WTC11 (cell line): ENCODE results near the gene ZMYND15. TPM values are rescaled to one million over a fixed set of nuclear protein-coding genes. Genes with fewer than 3 reads are reported as not detected.

Source experiments
- ATAC-seq: fragments of 200-7000 bp; cut with Tn5 transposase; 2 replicates; pipeline ENCODE4 v1.10.0; 2021; ENCODE audit warnings: mild to moderate bottlenecking, moderate library complexity
- CTCF ChIA-PET: fragments of 300-600 bp; sonication (Branson Sonifier 250); formaldehyde crosslinking; loops from one replicate; lab custom pipeline; 2021; ENCODE audit warnings: antibody characterized with exemption; lab: Charles Lee
- POLR2A ChIA-PET: fragments of 350-600 bp; sonication (Branson Sonifier 250); formaldehyde crosslinking; loops from one replicate; lab custom pipeline; 2021; ENCODE audit warnings: antibody characterized with exemption; lab: Charles Lee
- DNase-seq: peaks from one replicate; pipeline ENCODE4 v3.0.0; 2021; ENCODE audit warnings: low spot score
- H3K27ac Mint-ChIP-seq: 2 replicates; pipeline ENCODE4 v1.8.0; 2021; ENCODE audit warnings: mixed read lengths
- H3K27me3 Mint-ChIP-seq: 2 replicates; pipeline ENCODE4 v1.8.0; 2021; ENCODE audit warnings: low read depth, mild to moderate bottlenecking, moderate library complexity, mixed read lengths
- H3K36me3 Mint-ChIP-seq: 2 replicates; pipeline ENCODE4 v1.8.0; 2021; ENCODE audit warnings: mixed read lengths
- H3K4me1 Mint-ChIP-seq: 2 replicates; pipeline ENCODE4 v1.8.0; 2022; ENCODE audit warnings: mixed read lengths
- H3K4me3 Mint-ChIP-seq: 2 replicates; pipeline ENCODE4 v1.8.0; 2021; ENCODE audit warnings: mild to moderate bottlenecking, moderate library complexity, mixed read lengths
- H3K9me3 Mint-ChIP-seq: 2 replicates; pipeline ENCODE4 v1.8.0; 2021; ENCODE audit warnings: mixed read lengths
- ATF1 ChIP-seq: sonication (generic); formaldehyde crosslinking; IDR thresholded peaks from 2 replicates; pipeline ENCODE4 v1.8.1; 2023; ENCODE audit warnings: mild to moderate bottlenecking, moderate library complexity, missing genetic modification reagents
- CREM ChIP-seq: sonication (generic); formaldehyde crosslinking; IDR thresholded peaks from 2 replicates; pipeline ENCODE4 v1.8.1; 2022; ENCODE audit warnings: mild to moderate bottlenecking, missing genetic modification reagents, moderate library complexity
- ELF4 ChIP-seq: sonication (generic); formaldehyde crosslinking; IDR thresholded peaks from 2 replicates; pipeline ENCODE4 v1.8.1; 2022; ENCODE audit warnings: low read depth, mild to moderate bottlenecking, moderate library complexity, missing genetic modification reagents
- GTF2I ChIP-seq: fragments of 250-450 bp; sonication (Bioruptor Pico); conservative IDR thresholded peaks from 2 replicates; pipeline ENCODE4 v1.4.0; 2021; ENCODE audit warnings: mild to moderate bottlenecking
- MYBL2 ChIP-seq: sonication (generic); formaldehyde crosslinking; IDR thresholded peaks from 2 replicates; pipeline ENCODE4 v1.8.1; 2023; ENCODE audit warnings: mild to moderate bottlenecking, moderate library complexity, missing genetic modification reagents
- NFATC4 ChIP-seq: fragments of 250-450 bp; sonication (Bioruptor Pico); IDR thresholded peaks from 2 replicates; pipeline ENCODE4 v1.9.0; 2021; ENCODE audit warnings: mild to moderate bottlenecking
- NFE2L1 ChIP-seq: sonication (generic); formaldehyde crosslinking; IDR thresholded peaks from 2 replicates; pipeline ENCODE4 v1.8.1; 2023; ENCODE audit warnings: missing genetic modification reagents
- NFYB ChIP-seq: sonication (generic); formaldehyde crosslinking; conservative IDR thresholded peaks from 2 replicates; pipeline ENCODE4 v1.8.0; 2022; ENCODE audit warnings: low read depth, missing genetic modification reagents
- OVOL2 ChIP-seq: fragments of 250-450 bp; sonication (Bioruptor Pico); IDR thresholded peaks from 2 replicates; pipeline ENCODE4 v1.9.0; 2021; ENCODE audit warnings: mild to moderate bottlenecking, borderline replicate concordance
- SOX15 ChIP-seq: fragments of 250-450 bp; sonication (Bioruptor Pico); IDR thresholded peaks from 2 replicates; pipeline ENCODE4 v1.9.0; 2021; ENCODE audit warnings: mild to moderate bottlenecking
- TEAD1 ChIP-seq: sonication (generic); formaldehyde crosslinking; IDR thresholded peaks from 2 replicates; pipeline ENCODE4 v1.8.0; 2022; ENCODE audit warnings: mild to moderate bottlenecking, missing genetic modification reagents
- TP53 ChIP-seq: sonication (generic); formaldehyde crosslinking; IDR thresholded peaks from 2 replicates; pipeline ENCODE4 v1.8.1; 2023; ENCODE audit warnings: mild to moderate bottlenecking, missing genetic modification reagents
- ZNF121 ChIP-seq: sonication (generic); formaldehyde crosslinking; IDR thresholded peaks from 2 replicates; pipeline ENCODE4 v1.8.0; 2023; ENCODE audit warnings: missing genetic modification reagents
- ZNF317 ChIP-seq: sonication (generic); formaldehyde crosslinking; IDR thresholded peaks from 2 replicates; pipeline ENCODE4 v1.8.1; 2023; ENCODE audit warnings: low read depth, mild to moderate bottlenecking, moderate library complexity, missing genetic modification reagents, borderline replicate concordance
- ZNF416 ChIP-seq: fragments of 250-450 bp; sonication (Bioruptor Pico); IDR thresholded peaks from 2 replicates; pipeline ENCODE4 v1.9.0; 2021; ENCODE audit warnings: mild to moderate bottlenecking, inconsistent platforms
- total RNA-seq: library from RNA; stranded (reverse); gene quantifications from 3 replicates; pipeline ENCODE4 v1.2.3, GENCODE V29; 2021
- TF ChIP-seq, protein P1 (sequence below): sonication (generic); formaldehyde crosslinking; IDR thresholded peaks from 2 replicates; pipeline ENCODE4 v1.8.1; 2022; ENCODE audit warnings: missing genetic modification reagents, borderline replicate concordance
- TF ChIP-seq, protein P2 (sequence below): sonication (generic); formaldehyde crosslinking; IDR thresholded peaks from 2 replicates; pipeline ENCODE4 v1.8.1; 2023; ENCODE audit warnings: mild to moderate bottlenecking, missing genetic modification reagents, moderate library complexity
- TF ChIP-seq, protein P3 (sequence below): sonication (generic); formaldehyde crosslinking; IDR thresholded peaks from 2 replicates; pipeline ENCODE4 v1.8.1; 2022; ENCODE audit warnings: low read depth, missing genetic modification reagents, borderline replicate concordance
- TF ChIP-seq, protein P4 (sequence below): sonication (generic); formaldehyde crosslinking; IDR thresholded peaks from 2 replicates; pipeline ENCODE4 v1.8.1; 2023; ENCODE audit warnings: mild to moderate bottlenecking, moderate library complexity, missing genetic modification reagents
- TF ChIP-seq, protein P5 (sequence below): sonication (generic); formaldehyde crosslinking; conservative IDR thresholded peaks from 2 replicates; pipeline ENCODE4 v1.8.1; 2022; ENCODE audit warnings: mild to moderate bottlenecking, missing genetic modification reagents
- TF ChIP-seq, protein P6 (sequence below): sonication (generic); formaldehyde crosslinking; IDR thresholded peaks from 2 replicates; pipeline ENCODE4 v1.8.1; 2022; ENCODE audit warnings: mild to moderate bottlenecking, missing genetic modification reagents, moderate library complexity, borderline replicate concordance
- TF ChIP-seq, protein P7 (sequence below): fragments of 250-450 bp; sonication (Bioruptor Pico); IDR thresholded peaks from 2 replicates; pipeline ENCODE4 v1.9.0; 2021; ENCODE audit warnings: moderate library complexity, mild to moderate bottlenecking, inconsistent platforms, borderline replicate concordance
- TF ChIP-seq, protein P8 (sequence below): fragments of 250-450 bp; sonication (Bioruptor Pico); conservative IDR thresholded peaks from 2 replicates; pipeline ENCODE4 v1.9.0; 2021; ENCODE audit warnings: mild to moderate bottlenecking
- TF ChIP-seq, protein P9 (sequence below): fragments of 250-450 bp; sonication (Bioruptor Pico); IDR thresholded peaks from 2 replicates; pipeline ENCODE4 v1.9.0; 2021; ENCODE audit warnings: mild to moderate bottlenecking

The ZMYND15 gene
- total RNA-seq, 1 experiment from 2014 or later, result 0.63 TPM

DNA sequence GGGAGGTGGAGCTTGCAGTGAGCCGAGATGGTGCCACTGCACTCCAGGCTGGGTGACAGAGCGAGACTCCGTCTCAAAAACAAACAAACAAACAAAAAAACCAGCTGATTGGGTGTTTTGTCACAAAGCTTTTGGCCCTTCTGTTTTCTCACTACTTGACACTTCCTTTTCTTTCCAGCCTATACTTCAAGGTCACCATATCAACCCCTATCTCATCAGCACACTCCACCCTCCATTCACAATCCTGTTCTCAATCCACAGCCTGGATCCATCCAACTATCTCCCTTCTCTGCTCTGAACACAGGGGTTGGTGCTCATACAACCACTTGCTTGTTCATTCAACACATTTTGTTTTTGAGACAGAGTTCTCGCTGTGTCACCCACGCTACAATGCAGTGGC is 15.0 kb upstream of the ZMYND15 start (continued):
- TF ChIP-seq TEAD1 (CRISPR knock-in tag), result no peak

DNA sequence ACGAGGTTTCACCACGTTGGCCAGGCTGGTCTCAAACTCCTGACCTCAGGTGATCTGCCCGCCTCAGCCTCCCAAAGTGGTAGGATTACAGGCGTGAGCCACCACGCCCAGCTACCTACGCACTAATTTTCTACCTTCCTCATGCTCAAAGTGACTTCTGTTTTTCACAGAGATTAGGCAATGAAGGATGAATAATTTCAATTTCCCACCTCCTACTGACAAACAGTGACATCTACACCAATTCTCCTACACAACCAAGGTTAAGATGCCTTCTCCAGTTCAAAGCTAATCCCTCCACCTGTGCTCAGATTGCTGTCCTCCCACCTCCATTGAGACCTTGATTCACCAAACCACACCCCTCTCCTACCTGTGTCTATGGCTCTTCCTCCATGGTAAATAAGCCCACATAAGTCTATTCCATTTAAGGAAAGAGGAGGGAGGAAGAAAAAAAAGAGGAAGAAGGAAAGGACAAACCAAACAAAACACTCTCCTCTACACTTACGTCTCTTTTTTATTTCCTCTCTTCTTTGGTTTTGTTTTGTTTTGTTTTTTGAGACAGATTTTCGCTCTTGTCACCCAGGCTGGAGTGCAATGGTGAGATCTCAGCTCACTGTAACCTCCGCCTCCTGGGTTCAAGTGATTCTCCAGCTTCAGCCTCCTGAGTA is 13.9 kb upstream of the ZMYND15 start:
- no peak for DNase-seq
- POLR2A ChIA-PET, result no interaction called here
- no peak overlapping the region for H3K4me3 Mint-ChIP-seq
- CTCF ChIA-PET, result interaction anchor here (0.7 to 1.1 kb wide), 3 partner anchors 87 to 163 kb away, joined by 3 read pairs; no protein-coding TSS in a partner anchor
- ATAC-seq, result no peak
- TF ChIP-seq, protein P1, sequence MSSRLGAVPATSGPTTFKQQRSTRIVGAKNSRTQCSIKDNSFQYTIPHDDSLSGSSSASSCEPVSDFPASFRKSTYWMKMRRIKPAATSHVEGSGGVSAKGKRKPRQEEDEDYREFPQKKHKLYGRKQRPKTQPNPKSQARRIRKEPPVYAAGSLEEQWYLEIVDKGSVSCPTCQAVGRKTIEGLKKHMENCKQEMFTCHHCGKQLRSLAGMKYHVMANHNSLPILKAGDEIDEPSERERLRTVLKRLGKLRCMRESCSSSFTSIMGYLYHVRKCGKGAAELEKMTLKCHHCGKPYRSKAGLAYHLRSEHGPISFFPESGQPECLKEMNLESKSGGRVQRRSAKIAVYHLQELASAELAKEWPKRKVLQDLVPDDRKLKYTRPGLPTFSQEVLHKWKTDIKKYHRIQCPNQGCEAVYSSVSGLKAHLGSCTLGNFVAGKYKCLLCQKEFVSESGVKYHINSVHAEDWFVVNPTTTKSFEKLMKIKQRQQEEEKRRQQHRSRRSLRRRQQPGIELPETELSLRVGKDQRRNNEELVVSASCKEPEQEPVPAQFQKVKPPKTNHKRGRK (CRISPR knock-in tag), result no peak
- TF ChIP-seq, protein P2, sequence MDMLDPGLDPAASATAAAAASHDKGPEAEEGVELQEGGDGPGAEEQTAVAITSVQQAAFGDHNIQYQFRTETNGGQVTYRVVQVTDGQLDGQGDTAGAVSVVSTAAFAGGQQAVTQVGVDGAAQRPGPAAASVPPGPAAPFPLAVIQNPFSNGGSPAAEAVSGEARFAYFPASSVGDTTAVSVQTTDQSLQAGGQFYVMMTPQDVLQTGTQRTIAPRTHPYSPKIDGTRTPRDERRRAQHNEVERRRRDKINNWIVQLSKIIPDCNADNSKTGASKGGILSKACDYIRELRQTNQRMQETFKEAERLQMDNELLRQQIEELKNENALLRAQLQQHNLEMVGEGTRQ, result no peak
- TF ChIP-seq CREM (CRISPR knock-in tag) (no peak), SOX15 (CRISPR knock-in tag) (no peak), ATF1 (CRISPR knock-in tag) (no peak), OVOL2 (CRISPR knock-in tag) (no peak), ELF4 (CRISPR knock-in tag) (no peak), NFE2L1 (CRISPR knock-in tag) (no peak), NFYB (no peak), NFATC4 (no peak), GTF2I (CRISPR knock-in tag) (no peak)
- TF ChIP-seq, protein P3, sequence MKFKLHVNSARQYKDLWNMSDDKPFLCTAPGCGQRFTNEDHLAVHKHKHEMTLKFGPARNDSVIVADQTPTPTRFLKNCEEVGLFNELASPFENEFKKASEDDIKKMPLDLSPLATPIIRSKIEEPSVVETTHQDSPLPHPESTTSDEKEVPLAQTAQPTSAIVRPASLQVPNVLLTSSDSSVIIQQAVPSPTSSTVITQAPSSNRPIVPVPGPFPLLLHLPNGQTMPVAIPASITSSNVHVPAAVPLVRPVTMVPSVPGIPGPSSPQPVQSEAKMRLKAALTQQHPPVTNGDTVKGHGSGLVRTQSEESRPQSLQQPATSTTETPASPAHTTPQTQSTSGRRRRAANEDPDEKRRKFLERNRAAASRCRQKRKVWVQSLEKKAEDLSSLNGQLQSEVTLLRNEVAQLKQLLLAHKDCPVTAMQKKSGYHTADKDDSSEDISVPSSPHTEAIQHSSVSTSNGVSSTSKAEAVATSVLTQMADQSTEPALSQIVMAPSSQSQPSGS, result no peak
- TF ChIP-seq, protein P4, sequence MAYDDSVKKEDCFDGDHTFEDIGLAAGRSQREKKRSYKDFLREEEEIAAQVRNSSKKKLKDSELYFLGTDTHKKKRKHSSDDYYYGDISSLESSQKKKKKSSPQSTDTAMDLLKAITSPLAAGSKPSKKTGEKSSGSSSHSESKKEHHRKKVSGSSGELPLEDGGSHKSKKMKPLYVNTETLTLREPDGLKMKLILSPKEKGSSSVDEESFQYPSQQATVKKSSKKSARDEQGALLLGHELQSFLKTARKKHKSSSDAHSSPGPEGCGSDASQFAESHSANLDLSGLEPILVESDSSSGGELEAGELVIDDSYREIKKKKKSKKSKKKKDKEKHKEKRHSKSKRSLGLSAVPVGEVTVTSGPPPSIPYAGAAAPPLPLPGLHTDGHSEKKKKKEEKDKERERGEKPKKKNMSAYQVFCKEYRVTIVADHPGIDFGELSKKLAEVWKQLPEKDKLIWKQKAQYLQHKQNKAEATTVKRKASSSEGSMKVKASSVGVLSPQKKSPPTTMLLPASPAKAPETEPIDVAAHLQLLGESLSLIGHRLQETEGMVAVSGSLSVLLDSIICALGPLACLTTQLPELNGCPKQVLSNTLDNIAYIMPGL, result no peak
- TF ChIP-seq, protein P5, sequence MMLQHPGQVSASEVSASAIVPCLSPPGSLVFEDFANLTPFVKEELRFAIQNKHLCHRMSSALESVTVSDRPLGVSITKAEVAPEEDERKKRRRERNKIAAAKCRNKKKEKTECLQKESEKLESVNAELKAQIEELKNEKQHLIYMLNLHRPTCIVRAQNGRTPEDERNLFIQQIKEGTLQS (CRISPR knock-in tag), result no peak
- peaks cover 5% of the 10 kb centered on the region; the same call in 1 of the 2 replicates for H3K27me3 Mint-ChIP-seq
- peaks cover 4% of the 10 kb centered on the region for H3K4me1 Mint-ChIP-seq
- H3K9me3 Mint-ChIP-seq, result no peaks in the 10 kb centered on the region
- peaks cover under 1% of the 10 kb centered on the region for H3K36me3 Mint-ChIP-seq
- H3K27ac Mint-ChIP-seq, result no peak overlapping the region

DNA sequence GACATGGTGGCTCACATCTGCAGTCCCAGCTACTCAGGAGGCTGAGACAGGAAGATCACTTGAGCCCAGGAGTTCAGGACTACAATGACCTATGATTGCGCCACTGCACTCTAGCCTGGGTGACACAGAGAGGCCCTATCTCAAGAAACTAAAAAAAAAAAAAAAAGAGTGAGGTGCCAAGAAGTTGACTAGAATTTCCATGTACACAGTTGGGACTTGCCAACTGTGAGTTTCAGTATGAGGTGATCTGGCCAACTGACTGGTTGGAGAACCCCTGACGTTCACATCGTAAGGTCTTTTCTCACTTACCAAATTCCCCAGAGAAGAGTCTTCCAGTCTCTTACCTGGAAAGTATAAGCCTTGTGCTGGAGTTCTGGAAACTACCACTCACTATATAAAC is 11.5 kb upstream of the ZMYND15 start:
- no peak for ATAC-seq
- Mint-ChIP-seq H3K27ac (no peak overlapping the region), H3K27me3 (peaks cover 5% of the 10 kb centered on the region; the same call in 1 of the 2 replicates), H3K9me3 (no peaks in the 10 kb centered on the region), H3K4me1 (peaks cover 4% of the 10 kb centered on the region), H3K36me3 (no peaks in the 10 kb centered on the region), H3K4me3 (no peak overlapping the region)
- CTCF ChIA-PET, result interaction anchor here (0.9 kb wide), 1 partner anchor 79 kb away, joined by 3 read pairs; the partner anchor contains the start of gene PLD2
- POLR2A ChIA-PET, result no interaction called here
- DNase-seq, result no peak
- TF ChIP-seq, protein P6, sequence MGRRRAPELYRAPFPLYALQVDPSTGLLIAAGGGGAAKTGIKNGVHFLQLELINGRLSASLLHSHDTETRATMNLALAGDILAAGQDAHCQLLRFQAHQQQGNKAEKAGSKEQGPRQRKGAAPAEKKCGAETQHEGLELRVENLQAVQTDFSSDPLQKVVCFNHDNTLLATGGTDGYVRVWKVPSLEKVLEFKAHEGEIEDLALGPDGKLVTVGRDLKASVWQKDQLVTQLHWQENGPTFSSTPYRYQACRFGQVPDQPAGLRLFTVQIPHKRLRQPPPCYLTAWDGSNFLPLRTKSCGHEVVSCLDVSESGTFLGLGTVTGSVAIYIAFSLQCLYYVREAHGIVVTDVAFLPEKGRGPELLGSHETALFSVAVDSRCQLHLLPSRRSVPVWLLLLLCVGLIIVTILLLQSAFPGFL (CRISPR knock-in tag), result no peak
- TF ChIP-seq ZNF416 (CRISPR knock-in tag) (no peak), MYBL2 (CRISPR knock-in tag) (no peak), TP53 (CRISPR knock-in tag) (no peak), ZNF121 (CRISPR knock-in tag) (no peak), ZNF317 (CRISPR knock-in tag) (no peak)
- TF ChIP-seq, protein P7, sequence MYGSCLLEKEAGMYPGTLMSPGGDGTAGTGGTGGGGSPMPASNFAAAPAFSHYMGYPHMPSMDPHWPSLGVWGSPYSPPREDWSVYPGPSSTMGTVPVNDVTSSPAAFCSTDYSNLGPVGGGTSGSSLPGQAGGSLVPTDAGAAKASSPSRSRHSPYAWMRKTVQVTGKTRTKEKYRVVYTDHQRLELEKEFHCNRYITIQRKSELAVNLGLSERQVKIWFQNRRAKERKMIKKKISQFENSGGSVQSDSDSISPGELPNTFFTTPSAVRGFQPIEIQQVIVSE (CRISPR knock-in tag), result no peak
- TF ChIP-seq, protein P8, sequence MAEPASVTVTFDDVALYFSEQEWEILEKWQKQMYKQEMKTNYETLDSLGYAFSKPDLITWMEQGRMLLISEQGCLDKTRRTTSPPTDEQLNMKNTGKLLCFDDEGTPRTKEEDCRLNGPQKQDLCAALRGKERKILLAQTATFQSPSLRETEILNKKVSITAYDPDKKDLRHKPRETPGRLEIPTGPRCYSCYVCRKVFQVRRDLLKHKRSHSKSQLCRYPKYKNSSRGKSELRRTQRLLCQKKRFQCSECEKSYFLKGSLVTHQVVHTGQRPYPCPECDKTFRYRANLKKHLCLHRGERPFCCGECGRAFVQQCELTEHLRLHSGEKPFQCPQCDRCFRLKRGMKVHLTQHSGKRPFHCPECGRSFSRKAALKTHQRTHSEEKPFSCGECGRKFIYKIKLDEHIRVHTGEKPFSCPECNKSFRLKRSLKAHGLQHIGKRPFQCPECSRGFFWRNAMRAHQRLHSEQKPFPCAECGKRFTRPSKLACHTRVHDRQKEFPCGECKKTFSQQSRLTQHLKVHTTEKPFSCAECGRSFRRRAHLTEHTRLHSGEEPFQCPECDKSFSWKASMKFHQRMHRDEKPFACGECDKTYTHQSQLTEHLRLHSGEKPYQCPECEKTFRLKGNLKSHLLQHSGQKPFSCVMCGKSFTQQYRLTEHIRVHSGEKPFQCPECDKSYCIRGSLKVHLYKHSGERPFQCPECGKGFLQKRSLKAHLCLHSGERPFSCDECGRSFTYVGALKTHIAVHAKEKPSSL (CRISPR knock-in tag), result no peak
- TF ChIP-seq, protein P9, sequence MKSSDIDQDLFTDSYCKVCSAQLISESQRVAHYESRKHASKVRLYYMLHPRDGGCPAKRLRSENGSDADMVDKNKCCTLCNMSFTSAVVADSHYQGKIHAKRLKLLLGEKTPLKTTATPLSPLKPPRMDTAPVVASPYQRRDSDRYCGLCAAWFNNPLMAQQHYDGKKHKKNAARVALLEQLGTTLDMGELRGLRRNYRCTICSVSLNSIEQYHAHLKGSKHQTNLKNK (CRISPR knock-in tag), result no peak
